Endodermal cell (in vitro differentiated cells): ENCODE measurements around the gene SREBF1. TPM values are rescaled to one million over a fixed set of nuclear protein-coding genes. Genes with fewer than 3 reads are reported as not detected.

ENCODE experiments used
- DNase-seq: peaks from one replicate; pipeline ENCODE4 v3.0.0-alpha.2; 2017
- H3K27ac ChIP-seq: 2 replicates; pipeline ENCODE4 v1.5.1; 2013; ENCODE audit warnings: mild to moderate bottlenecking, low read depth, low read length, moderate library complexity
- H3K27me3 ChIP-seq: 2 replicates; pipeline ENCODE4 v1.6.1; 2013; ENCODE audit warnings: mild to moderate bottlenecking, low read length, moderate library complexity; ENCODE audit not compliant: insufficient read depth, control insufficient read depth, poor library complexity, severe bottlenecking
- H3K36me3 ChIP-seq: 2 replicates; pipeline ENCODE4 v1.7.0; 2013; ENCODE audit warnings: mild to moderate bottlenecking, low read length, moderate library complexity; ENCODE audit not compliant: control insufficient read depth, insufficient read depth
- H3K4me1 ChIP-seq: one replicate; pipeline ENCODE4 v1.7.0; 2013; ENCODE audit warnings: low read length; ENCODE audit not compliant: control insufficient read depth, insufficient read depth
- H3K4me3 ChIP-seq: 2 replicates; pipeline ENCODE4 v1.5.1; 2013; ENCODE audit warnings: mild to moderate bottlenecking, low read length, moderate library complexity
- H3K9ac ChIP-seq: 2 replicates; pipeline ENCODE4 v1.6.1; 2013; ENCODE audit warnings: mild to moderate bottlenecking, low read length, moderate library complexity; ENCODE audit not compliant: poor library complexity, severe bottlenecking; ENCODE audit errors: extremely low read depth
- H3K9me3 ChIP-seq: 2 replicates; pipeline ENCODE4 v1.6.1; 2013; ENCODE audit warnings: mild to moderate bottlenecking, low read length, moderate library complexity; ENCODE audit not compliant: control insufficient read depth
- H3K27ac Mint-ChIP-seq: 2 replicates; pipeline ENCODE4 v1.8.0; 2020; ENCODE audit warnings: mixed read lengths
- H3K27me3 Mint-ChIP-seq: 2 replicates; pipeline ENCODE4 v1.8.0; 2021; ENCODE audit warnings: mild to moderate bottlenecking, mixed read lengths; ENCODE audit not compliant: insufficient read depth
- H3K36me3 Mint-ChIP-seq: 2 replicates; pipeline ENCODE4 v1.8.0; 2020; ENCODE audit warnings: low read depth, mixed read lengths
- H3K4me1 Mint-ChIP-seq: 2 replicates; pipeline ENCODE4 v1.8.0; 2020; ENCODE audit warnings: mixed read lengths
- H3K4me3 Mint-ChIP-seq: 2 replicates; pipeline ENCODE4 v1.8.0; 2020; ENCODE audit warnings: mild to moderate bottlenecking, moderate library complexity, mixed read lengths
- H3K9me3 Mint-ChIP-seq: 2 replicates; pipeline ENCODE4 v1.8.0; 2020; ENCODE audit warnings: mild to moderate bottlenecking, mixed read lengths
- WGBS, 2 experiments: methylation state at CpG; one replicate each; pipeline versions ENCODE4 v1.1.5 to v1.1.7; 2013; ENCODE audit warnings: missing lambda C conversion rate in 2 of 2, mixed read lengths in 1 of 2; ENCODE audit not compliant: insufficient coverage in 1 of 2, insufficient read length in 1 of 2; 5-methylcytosine and 5-hydroxymethylcytosine counted together
- total RNA-seq, 2 donors: library from RNA; stranded (reverse); fragmentation: NEBNext Ultra II Directional in 1 of 2; extraction: Animal tissue kit (Norgen Biotek cat#: 25700) in 1 of 2; gene quantifications; 2 replicates in 1 of 2; 3 replicates in 1 of 2; pipeline ENCODE4 v1.2.1, GENCODE V29; 2021
- TF ChIP-seq, protein P1 (sequence below): fragments of 200-600 bp; sonication (generic); conservative IDR thresholded peaks from 2 replicates; pipeline ENCODE4 v1.5.0; 2021; ENCODE audit warnings: antibody characterized with exemption, mild to moderate bottlenecking

The SREBF1 gene
- total RNA-seq, 2 donors from 2014 or later, result 39.0 to 58.2 TPM

- no peak overlapping the region for H3K27ac Mint-ChIP-seq
- peak overlapping the region; percentile 83 for H3K4me3 ChIP-seq
- no peak overlapping the region for H3K27ac ChIP-seq
Measured at GRCh38 chr17:17834974-17835373, 1.8 kb downstream of the SREBF1 start.

GRCh38 chr17:17833658-17834357 lies 3.0 kb downstream of the SREBF1 start:
- Histone ChIP-seq H3K4me3 (no peak overlapping the region), H3K9ac (no peak overlapping the region), H3K27ac (no peak overlapping the region), H3K4me1 (peaks cover 12% of the 10 kb centered on the region), H3K27me3 (no peaks in the 10 kb centered on the region), H3K9me3 (no peaks in the 10 kb centered on the region), H3K36me3 (peaks cover 22% of the 10 kb centered on the region)
- no peak for DNase-seq
- H3K27ac Mint-ChIP-seq, result peak overlapping the region; percentile 52
- H3K36me3 Mint-ChIP-seq, result peaks cover 20% of the 10 kb centered on the region
- H3K9me3 Mint-ChIP-seq, result no peaks in the 10 kb centered on the region
- H3K4me3 Mint-ChIP-seq, result no peak overlapping the region
- TF ChIP-seq, protein P1, sequence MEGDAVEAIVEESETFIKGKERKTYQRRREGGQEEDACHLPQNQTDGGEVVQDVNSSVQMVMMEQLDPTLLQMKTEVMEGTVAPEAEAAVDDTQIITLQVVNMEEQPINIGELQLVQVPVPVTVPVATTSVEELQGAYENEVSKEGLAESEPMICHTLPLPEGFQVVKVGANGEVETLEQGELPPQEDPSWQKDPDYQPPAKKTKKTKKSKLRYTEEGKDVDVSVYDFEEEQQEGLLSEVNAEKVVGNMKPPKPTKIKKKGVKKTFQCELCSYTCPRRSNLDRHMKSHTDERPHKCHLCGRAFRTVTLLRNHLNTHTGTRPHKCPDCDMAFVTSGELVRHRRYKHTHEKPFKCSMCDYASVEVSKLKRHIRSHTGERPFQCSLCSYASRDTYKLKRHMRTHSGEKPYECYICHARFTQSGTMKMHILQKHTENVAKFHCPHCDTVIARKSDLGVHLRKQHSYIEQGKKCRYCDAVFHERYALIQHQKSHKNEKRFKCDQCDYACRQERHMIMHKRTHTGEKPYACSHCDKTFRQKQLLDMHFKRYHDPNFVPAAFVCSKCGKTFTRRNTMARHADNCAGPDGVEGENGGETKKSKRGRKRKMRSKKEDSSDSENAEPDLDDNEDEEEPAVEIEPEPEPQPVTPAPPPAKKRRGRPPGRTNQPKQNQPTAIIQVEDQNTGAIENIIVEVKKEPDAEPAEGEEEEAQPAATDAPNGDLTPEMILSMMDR, result no peak
- peaks cover 40% of the 10 kb centered on the region for H3K4me1 Mint-ChIP-seq
- 93 to 97% methylated on average over 7 of the region's 8 CpGs for WGBS, 2 experiments
- H3K27me3 Mint-ChIP-seq, result no peaks in the 10 kb centered on the region

More at GRCh38 chr17:17834974-17835373, 1.8 kb downstream of the SREBF1 start:
- WGBS, 2 experiments, result 96 to 100% methylated on average over 2 to 4 of the region's 4 CpGs
- H3K4me3 Mint-ChIP-seq, result peak overlapping the region; percentile 74
- TF ChIP-seq, protein P1, result no peak
- no peak overlapping the region for H3K9ac ChIP-seq
- peaks cover 43% of the 10 kb centered on the region for H3K4me1 Mint-ChIP-seq
- H3K36me3 ChIP-seq, result peaks cover 22% of the 10 kb centered on the region
- H3K9me3 ChIP-seq, result no peaks in the 10 kb centered on the region
- H3K36me3 Mint-ChIP-seq, result peaks cover 18% of the 10 kb centered on the region
- no peaks in the 10 kb centered on the region for H3K27me3 ChIP-seq
- H3K9me3 Mint-ChIP-seq, result no peaks in the 10 kb centered on the region
- DNase-seq, result no peak
- H3K27me3 Mint-ChIP-seq, result no peaks in the 10 kb centered on the region
- peaks cover 12% of the 10 kb centered on the region for H3K4me1 ChIP-seq

- Histone ChIP-seq H3K9me3 (no peaks in the 10 kb centered on the region), H3K27me3 (no peaks in the 10 kb centered on the region), H3K4me1 (peaks cover 4% of the 10 kb centered on the region), H3K4me3 (no peak overlapping the region), H3K27ac (peak overlapping the region; percentile 47), H3K36me3 (peaks cover 22% of the 10 kb centered on the region), H3K9ac (no peak overlapping the region)
- no peaks in the 10 kb centered on the region for H3K27me3 Mint-ChIP-seq
- no peak for DNase-seq
- H3K9me3 Mint-ChIP-seq, result no peaks in the 10 kb centered on the region
- WGBS, 2 experiments, result 95 to 100% methylated on average over 1 to 2 of the region's 2 CpGs
- H3K27ac Mint-ChIP-seq, result peak overlapping the region; percentile 23
- TF ChIP-seq, protein P1, result no peak
- peaks cover 23% of the 10 kb centered on the region for H3K4me1 Mint-ChIP-seq
- H3K36me3 Mint-ChIP-seq, result peaks cover 20% of the 10 kb centered on the region
- no peak overlapping the region for H3K4me3 Mint-ChIP-seq
Measured at GRCh38 chr17:17832032-17832363, 4.8 kb downstream of the SREBF1 start.
